ENCODE measurements around the gene RCL1. TPM values are rescaled to one million over a fixed set of nuclear protein-coding genes. Genes with fewer than 3 reads are reported as not detected.
A peak's percentile ranks its signal among the peaks of the same experiment; 100 is the strongest.

The RCL1 gene
- total and polyA plus RNA-seq, 2 of the 13 experiments (the other 11 are each of a cell fraction or from before 2014, with no cell fraction given): 22.3 to 31.6 TPM

DNA sequence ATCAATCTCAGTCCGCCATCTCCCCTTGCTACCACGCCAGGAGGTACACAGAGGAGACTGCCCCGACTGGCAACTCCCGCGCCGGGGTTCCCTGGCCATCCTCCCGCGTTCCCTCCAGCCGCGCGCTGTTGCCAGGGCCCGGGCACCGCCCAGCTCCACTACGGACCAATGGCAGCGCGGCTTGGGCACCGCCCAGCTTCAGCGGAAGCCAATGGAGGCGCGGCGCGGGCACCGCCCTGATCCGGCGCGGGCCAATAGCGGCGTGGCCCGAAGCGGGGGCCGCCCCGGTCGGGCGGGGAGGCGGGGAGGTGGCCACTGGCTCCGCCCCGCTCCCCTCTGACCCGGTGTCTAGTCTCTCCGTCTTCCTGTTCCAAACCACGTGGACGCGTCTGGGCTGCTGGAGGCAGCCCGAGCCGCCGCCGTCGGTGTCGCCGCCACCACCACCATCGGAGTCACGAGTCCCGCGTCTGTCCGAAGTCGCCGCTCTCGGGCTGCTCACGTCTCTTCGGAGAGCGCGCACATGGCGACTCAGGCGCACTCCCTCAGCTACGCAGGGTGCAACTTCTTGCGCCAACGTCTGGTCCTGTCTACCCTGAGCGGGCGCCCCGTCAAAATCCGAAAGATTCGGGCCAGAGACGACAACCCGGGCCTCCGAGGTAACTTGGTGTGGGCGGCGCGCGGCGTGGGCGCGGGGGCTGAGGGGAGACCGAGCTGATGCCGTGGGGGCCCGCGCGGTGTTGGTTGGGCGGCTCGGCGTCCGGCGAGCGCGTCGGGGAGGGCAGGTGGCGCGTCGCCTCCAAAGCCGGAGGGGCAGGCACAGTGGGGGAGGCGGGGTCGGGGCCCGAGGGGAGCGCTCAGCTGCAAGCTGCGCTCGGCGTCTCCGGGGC, at the start of gene RCL1 (continued):
- TF ChIP-seq, protein P1, sequence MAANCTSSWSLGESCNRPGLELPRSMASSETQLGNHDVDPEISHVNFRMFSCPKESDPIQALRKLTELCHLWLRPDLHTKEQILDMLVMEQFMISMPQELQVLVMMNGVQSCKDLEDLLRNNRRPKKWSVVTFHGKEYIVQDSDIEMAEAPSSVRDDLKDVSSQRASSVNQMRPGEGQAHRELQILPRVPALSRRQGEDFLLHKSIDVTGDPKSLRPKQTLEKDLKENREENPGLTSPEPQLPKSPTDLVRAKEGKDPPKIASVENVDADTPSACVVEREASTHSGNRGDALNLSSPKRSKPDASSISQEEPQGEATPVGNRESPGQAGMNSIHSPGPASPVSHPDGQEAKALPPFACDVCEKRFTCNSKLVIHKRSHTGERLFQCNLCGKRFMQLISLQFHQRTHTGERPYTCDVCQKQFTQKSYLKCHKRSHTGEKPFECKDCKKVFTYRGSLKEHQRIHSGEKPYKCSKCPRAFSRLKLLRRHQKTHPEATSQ (CRISPR knock-in tag; IDR thresholded peaks at IDR 0.05; ENCODE audit: borderline replicate concordance): 0 out of 2 replicates have a peak, but pooled peaks have one; percentile 61
- TF ChIP-seq ZNF451 (CRISPR knock-in tag; IDR thresholded peaks at IDR 0.05) (peak; percentile 93), ZNF432 (CRISPR knock-in tag; IDR thresholded peaks at IDR 0.05; ENCODE audit: borderline replicate concordance) (no peak), TBP (CRISPR knock-in tag; IDR thresholded peaks at IDR 0.05) (no peak), ZNF513 (CRISPR knock-in tag; conservative IDR thresholded peaks at IDR 0.05) (no peak), ZC3H4 (CRISPR knock-in tag; IDR thresholded peaks at IDR 0.05; ENCODE audit: borderline replicate concordance) (no peak), ZNF775 (CRISPR knock-in tag; IDR thresholded peaks at IDR 0.05; ENCODE audit: borderline replicate concordance) (peak; percentile 27; the same call in 1 of the 2 replicates), RFXAP (CRISPR knock-in tag; IDR thresholded peaks at IDR 0.05; ENCODE audit: borderline replicate concordance) (peak; percentile 100), MAZ (IDR thresholded peaks at IDR 0.05; ENCODE audit: borderline replicate concordance, low read depth, low read length) (peak; percentile 44; the same call in 1 of the 2 replicates), MAZ (CRISPR knock-in tag; IDR thresholded peaks at IDR 0.05; ENCODE audit: low read depth) (peak; percentile 49), ZNF124 (CRISPR knock-in tag; IDR thresholded peaks at IDR 0.05) (no peak), ZSCAN9 (CRISPR knock-in tag; IDR thresholded peaks at IDR 0.05; ENCODE audit: borderline replicate concordance) (no peak; the same call in 1 of the 2 replicates), PHF20 (CRISPR knock-in tag; IDR thresholded peaks at IDR 0.05) (no peak; the same call in 1 of the 2 replicates), SUZ12 (IDR thresholded peaks at IDR 0.05; ENCODE audit: low read depth, low read length) (no peak), ZNF260 (CRISPR knock-in tag; IDR thresholded peaks at IDR 0.05; ENCODE audit: borderline replicate concordance, low read depth) (no peak), STAT5B (CRISPR knock-in tag; IDR thresholded peaks at IDR 0.05) (no peak), ZNF800 (CRISPR knock-in tag; IDR thresholded peaks at IDR 0.05) (peak; percentile 66; the same call in 1 of the 2 replicates), FOSL1 (CRISPR knock-in tag; IDR thresholded peaks at IDR 0.05; ENCODE audit: borderline replicate concordance) (no peak), ZNF878 (CRISPR knock-in tag; IDR thresholded peaks at IDR 0.05) (no peak), ZSCAN21 (CRISPR knock-in tag; IDR thresholded peaks at IDR 0.05; ENCODE audit: borderline replicate concordance) (peak; percentile 90), ZFP62 (CRISPR knock-in tag; IDR thresholded peaks at IDR 0.05) (no peak), ZNF34 (CRISPR knock-in tag; IDR thresholded peaks at IDR 0.05; ENCODE audit: borderline replicate concordance) (0 out of 2 replicates have a peak, but pooled peaks have one; percentile 54), ZNF552 (CRISPR knock-in tag; IDR thresholded peaks at IDR 0.05; ENCODE audit: borderline replicate concordance) (peak; percentile 58)
- TF ChIP-seq, protein P2, sequence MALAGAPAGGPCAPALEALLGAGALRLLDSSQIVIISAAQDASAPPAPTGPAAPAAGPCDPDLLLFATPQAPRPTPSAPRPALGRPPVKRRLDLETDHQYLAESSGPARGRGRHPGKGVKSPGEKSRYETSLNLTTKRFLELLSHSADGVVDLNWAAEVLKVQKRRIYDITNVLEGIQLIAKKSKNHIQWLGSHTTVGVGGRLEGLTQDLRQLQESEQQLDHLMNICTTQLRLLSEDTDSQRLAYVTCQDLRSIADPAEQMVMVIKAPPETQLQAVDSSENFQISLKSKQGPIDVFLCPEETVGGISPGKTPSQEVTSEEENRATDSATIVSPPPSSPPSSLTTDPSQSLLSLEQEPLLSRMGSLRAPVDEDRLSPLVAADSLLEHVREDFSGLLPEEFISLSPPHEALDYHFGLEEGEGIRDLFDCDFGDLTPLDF (CRISPR knock-in tag; IDR thresholded peaks at IDR 0.05): peak; percentile 88; the same call in 1 of the 2 replicates

Measured in HepG2 (cell line).